Stimulated activated CD4-positive, alpha-beta T cell treated with anti-CD3 and anti-CD28 coated beads, Interleukin-15, amount 100 ng/mL, for 1 hour (primary cell): ENCODE results near the gene COX5A.
"Not testable (repeated sequence)": the region's sequence is repeated elsewhere in the genome, so short reads cannot be mapped to it uniquely, and the experiment has no call there.

Experiments used
- DNase-seq, 2 donors: peaks; one replicate each; pipeline ENCODE4 v3.0.0-alpha.2; 2020; ENCODE audit warnings: low read depth in 1 of 2, low spot score in 1 of 2

Gene COX5A

DNA sequence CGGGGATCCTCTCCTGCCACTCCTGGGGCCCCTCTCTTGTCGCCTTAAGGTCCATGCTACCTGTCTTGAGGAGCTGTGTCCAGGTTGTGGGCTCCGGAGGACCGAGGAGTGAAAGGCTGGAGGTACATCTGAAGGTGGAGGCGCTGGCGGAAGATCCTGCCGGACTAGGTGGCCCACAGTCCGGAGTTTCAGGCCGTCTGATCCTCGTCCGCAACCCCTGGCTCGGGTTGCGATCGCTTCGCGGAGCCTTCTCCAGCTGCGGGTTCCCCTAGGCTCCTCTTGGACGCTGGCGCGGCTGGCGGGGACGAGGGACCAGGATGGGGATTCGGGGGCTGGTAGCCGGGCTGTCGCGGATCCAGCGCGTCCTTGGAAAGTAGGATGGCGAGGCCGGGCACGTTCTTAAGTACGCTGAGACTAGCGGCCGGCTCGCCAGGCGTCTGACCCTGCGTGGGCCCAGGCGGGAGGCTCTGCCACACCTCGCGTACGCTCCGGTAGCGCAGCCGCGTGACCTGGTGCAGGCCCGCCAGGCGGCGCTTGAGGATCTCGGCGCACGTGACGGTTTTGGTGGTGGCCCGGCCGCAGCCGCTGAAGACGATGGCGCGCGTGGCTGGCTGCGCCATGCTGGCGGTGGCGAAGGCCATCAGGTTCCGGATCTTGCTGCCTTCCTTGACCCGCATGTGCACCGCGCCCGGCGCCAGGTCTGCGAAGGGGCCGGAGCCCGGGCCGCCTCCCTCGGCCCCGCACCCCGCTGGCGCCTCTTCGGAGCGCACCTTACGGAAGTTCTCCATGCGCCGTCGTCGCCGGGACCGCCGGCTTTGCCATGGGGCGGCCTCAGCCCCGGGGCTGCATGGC lies 18.1 kb upstream of the COX5A start:
- peak; percentile 38 to 59 for DNase-seq

DNA sequence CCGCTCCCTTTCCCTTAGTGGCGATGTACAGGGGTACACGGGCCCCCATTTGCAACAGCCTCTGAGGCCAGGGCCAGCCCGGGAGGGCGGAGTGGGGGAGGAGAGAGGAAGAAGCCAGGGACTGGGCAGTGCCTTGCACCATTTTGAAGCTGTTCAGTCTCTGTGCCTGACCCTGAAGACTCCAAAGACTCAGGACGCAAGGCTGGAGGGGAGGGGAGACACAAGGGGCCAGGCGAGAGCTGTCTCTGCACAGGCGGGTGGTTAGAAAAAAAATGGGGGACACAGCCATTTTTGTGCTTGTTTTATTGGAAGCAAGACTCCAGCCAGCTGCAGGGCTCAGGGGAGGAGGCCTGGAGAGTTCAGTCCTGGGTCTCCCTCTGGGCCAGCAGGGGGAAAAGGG lies 17.1 kb upstream of the COX5A start:
- no peak for DNase-seq

DNA sequence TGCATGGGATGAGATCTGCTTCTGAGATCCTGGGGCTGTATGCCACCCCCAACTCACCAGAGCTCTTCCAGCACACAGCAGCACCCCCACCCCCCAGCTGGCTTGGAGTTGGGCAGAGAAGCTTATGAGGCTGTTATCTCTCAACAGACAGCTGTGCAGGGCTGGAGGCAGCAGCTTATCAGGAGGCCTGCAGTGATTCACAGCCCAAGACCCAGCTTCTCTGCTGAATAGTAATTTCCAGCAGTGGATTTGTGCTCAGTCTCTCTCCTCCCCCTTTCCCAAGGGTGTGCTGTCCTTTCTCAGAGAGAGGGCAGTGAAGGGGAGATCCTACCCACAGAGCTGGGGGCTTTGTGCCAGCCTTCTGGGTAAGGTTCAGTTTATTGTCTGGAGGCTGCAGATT lies 16.6 kb upstream of the COX5A start:
- no peak for DNase-seq

DNA sequence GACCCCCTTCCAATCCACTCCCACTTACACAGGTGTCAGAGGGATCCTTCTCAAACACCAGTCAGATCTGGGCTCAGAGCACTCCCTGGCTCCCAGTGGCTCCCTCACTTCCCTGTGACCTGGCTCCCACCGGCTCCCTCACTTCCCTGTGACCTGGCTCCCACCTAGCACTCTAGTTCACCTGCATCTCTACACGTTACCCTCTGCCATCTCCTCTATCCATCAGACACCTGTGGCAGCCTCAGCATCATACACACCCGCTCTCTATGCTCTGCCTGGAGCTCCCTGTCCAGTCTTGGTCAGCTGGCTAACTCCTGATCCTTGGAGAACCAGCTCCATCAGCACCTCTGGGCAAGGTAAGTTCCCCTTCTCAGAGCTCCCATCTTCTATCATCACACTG lies 13.1 kb upstream of the COX5A start:
- DNase-seq = no peak

DNA sequence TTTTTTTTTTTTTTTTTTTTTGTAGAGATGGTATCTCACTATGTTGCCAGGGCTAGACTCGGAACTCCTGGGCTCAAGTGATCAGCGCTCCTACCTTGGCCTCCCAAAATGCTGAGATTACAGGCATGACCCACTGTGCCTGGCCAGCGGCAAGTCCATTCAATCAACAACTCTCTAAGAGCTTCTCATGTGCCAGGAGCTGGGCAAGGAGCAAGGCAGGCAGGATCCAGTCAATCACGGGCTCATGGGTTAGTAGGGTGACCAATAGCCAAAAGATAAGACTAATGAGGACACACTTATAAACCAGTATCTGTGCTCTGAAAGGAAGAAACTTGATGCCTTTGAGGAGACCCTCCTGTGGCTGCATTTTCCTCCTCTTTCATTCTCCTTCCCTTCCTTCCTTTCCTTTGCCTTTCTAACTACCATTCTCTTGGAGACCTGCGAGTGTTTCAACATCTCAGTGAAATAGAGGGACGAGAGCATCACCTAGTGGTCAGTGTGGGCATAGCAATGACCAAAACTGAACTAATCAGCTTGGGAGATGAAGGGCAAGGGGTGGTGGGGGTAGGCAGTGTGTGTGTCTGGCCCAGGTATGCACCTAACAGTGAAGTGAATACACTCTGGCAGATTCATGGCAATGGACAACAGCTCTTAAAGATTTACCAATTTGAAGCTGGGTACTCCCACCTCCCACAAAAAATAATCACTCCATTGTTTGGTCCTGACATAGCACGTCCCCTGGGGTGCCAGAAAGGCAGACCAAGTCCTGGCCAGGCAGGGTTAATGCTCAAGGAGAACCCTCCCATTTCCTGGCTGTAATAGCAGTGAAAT lies 12.4 kb upstream of the COX5A start:
- peak; percentile 48 to 55 for DNase-seq

DNA sequence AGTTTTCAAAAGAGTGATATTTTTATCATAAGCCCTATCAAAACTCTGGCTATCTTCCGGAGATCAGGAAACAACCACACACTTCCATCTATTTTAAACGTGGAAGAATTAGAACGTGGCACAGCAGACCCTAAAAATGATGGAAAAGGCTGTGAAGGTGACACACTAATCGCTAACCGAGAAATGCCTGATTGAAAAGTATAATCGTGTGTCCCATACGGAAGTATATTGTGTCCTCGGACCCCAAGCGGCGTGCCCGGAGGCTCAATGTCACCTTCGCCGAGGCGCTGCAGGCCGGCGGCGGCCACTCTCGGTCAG lies 642 bp downstream of the COX5A start:
- DNase-seq = no peak

DNA sequence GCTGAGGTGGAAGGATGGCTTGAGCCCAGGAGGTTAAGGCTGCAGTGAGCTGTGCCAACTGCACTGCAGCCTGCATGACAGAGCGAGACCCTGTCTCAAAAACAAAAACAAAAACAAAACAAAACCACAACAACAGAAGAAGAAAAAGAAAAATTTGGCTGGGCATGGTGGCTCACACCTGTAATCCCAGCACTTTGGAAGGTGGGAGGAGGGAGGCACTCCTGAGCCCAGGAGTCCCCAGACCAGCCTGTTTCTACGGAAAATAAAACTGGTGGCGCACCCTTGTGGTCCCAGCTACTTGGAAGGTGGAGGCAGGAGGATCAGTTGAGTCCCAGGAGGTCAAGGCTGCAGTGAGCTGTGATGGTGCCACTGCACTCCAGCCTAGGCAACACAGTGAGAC lies 2.7 kb downstream of the COX5A start:
- not testable (repeated sequence) for DNase-seq

DNA sequence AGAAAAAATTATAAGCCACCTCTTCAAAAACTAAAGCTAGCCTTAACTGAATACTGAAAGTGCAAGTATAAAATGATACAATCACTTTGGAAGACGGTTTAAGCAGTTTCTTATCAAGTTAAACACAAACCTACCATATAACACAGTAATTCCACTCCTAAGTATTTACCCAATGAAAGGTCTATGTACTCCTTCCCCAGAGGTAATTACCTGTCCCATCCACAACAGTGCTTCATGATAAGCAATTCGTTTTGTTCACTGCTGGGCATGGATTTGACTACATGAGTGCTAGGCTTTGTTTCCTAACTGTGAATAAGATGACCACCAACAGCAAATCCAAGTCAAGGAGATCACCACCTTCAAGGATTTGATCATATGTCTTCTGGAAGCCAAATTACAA lies 4.3 kb downstream of the COX5A start:
- DNase-seq = no peak

DNA sequence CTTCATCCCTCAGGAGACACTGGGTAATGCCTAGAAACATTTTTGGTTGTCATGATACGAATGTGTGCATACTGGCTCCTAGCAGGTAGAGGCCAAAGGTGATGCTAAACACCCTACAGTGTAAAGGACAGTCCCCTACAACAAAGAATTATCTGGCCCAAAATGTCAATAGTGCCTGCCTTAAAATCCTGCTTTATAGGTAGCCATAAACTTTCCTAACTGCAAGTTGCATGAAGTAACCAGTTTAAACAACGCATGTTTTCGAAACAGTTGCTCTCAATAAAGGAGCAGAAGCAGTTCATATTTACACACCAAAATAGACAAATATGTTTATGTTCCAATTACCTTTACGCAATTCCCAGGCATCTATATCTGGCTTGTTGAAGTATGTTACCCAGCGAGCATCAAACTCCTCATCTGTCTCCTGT lies 9.1 kb downstream of the COX5A start:
- DNase-seq = no peak

DNA sequence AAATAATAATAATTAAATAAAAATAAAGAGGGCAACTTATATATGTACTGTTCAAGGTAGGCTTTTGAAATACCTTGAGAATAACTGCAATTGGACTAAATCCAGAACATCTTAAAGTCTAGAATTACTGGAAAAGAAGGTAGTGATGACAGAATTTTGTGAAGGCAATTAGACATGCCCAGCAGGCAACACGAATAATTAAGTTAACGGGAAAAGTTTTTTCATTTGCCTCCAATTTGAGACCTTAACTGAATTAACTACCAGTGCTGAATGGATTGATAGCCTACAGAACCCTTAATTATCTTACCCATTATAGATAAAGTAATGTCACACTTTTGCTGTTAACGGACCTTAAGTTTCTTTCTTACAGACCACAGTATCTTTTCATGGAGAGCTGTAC lies 13.3 kb downstream of the COX5A start:
- DNase-seq = no peak

DNA sequence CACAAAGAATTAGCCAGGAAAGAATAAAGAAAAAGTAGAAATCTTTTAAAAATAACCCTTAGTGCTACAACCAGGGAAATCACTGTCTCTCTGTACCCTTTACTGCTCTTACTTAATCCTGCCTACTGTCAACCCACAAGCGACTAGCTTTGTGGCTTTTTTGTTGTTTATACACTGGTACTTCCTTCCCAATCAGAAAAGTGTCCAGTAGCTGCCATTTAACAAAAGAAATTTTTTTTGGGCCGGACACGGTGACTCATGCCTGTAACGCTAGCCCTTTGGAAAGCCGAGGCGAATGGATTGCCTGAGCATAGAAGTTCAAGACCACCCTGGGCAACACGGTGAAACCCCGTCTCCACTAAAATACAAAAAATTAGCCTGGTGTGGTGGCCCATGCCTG lies 17.4 kb downstream of the COX5A start:
- no peak for DNase-seq

DNA sequence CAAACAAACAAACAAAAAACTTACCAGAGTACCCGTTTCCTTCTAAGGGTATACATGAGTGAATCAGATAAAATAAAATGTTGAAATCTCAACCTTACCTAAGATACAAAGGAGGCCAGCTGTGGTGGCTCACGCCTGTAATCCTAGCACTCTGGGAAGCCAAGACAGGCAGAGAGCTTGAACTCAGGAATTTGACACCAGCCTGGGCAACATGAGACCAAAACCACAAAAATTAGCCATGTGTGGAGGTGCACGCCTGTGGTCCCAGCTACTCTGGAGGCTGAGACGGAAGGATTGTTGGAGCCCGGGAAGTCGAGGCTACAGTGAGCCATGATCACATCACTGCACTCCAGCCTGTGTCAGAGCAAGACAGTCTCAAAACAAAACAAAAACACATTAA lies 20.2 kb downstream of the COX5A start:
- DNase-seq = no peak

DNA sequence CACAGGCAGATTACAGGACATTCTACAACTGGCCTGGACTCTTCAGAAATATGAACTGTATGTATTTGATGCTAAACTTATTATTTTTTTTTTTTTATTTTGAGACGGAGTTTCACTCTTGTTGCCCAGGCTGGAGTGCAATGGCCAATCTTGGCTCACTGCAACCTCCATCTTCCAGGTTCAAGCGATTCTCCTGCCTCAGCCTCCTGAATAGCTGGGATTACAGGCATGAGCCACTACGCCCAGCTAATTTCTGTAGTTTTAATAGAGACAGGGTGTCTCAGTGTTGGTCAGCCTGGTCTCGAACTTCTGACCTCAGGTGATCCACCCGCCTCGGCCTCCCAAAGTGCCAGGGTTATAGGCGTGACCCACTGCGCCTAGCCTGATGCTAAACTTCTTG lies 24.1 kb downstream of the COX5A start:
- DNase-seq = not testable (repeated sequence)

DNA sequence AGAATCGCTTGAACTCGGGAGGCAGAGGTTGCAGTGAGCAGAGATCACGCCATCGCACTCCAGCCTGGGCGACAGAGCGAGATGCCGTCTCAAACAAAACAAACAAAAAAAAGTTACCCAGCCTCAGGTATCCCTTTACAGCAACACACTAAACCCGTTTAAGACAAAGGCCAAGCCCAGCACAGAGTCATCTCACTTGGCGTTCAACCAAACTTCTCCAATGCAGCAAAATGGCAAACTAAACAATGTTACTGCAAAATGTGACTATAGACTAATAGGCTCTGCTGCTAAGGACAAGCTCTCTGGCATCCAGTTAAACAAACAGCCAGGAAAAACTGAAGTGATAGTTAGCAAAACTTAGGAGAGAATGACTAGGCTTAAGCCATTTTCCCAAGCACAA lies 24.8 kb downstream of the COX5A start:
- DNase-seq = no peak

DNA sequence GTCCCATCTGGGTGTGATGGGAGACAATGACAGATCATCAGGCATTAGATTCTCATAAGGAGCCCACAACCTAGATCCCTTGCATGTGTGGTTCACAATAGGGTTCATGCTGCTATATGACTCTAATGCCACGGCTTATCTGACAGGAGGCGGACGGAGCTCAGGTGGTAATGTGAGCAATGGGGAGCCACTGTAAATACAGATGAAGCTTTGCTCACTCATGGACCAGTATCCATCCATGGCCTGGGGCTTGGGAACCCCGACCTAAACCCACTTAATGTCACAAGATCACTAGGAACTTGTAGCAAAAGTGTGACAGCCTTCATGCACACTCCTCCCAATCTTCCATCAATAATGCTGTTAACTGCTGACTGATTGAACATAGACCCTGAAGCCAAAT lies 29.2 kb downstream of the COX5A start:
- no peak for DNase-seq

DNA sequence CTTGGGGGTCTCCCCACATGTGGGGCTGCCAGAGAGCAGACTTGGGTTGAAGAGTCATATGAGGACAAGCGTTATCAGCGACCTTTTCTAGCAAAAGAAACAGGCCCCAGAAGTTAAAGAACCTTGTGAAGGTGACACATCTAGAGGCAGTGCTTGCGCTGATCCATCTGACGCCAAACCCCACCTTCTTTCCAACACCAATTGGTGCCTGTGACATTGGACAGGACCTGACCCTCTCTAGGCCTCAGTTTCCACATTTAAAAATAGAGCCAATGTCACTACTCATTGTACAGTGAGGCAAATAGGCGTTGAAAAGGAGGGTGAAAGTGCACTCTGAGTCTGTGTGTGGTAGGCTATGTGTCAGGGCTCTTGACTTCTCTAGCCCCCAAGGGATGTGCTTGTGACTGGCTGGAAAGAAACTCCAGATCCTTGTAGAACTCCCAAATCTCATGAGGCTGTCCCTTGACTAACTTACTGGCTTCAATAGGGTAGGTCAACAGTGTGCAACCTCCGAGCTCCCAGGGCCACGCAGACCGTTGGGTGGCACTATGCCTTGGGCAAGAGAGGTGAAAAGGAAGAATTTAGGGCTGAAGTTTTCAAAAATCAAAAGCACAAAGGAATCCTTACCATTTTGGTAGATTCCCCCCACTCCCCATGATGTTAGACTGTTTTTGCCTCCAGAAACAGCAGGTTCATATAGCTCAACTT lies 30.6 kb downstream of the COX5A start:
- DNase-seq = no peak

DNA sequence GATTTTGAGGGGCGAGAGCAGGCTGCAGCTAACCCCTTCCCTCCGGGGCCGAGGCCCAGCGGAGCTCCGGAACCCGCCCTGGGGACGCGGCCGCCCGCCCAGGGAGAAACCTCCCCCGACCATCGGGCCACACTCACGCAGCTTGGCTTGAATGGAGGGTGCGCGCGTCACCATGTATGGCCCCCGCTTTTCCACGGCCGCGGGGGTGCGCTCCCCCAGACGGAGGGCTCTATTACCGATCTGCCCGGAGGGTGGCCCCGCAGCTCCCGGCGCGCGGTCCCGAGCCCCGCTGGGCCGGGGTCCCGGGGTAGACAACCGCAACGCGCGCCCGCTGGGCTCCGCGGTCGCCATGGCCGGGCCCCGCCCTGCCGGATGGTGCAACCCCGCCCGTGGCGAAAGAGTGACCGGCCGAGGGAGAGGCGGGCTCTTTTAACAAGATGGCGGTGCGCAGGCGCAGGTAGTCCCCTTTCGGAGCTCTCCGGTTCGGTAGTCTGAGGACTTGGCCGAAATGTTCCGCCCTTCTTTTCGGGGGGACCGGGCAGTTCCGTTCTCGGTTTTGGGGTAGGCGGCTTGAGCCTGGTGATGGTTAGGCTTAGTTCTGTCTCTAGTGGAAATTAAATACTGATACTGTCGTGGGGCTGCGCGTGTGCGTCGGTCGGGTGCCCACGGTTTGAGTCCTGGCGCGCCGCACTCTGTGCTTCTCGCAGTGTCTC lies 31.3 kb downstream of the COX5A start, which contains the start of gene FAM219B:
Gene FAM219B, minus strand, starts transcription at position 402 of the 713 bp plus-strand sequence. Its CDS starts 51 bp downstream, at position 351.
- DNase-seq = peak; percentile 51 to 59

DNA sequence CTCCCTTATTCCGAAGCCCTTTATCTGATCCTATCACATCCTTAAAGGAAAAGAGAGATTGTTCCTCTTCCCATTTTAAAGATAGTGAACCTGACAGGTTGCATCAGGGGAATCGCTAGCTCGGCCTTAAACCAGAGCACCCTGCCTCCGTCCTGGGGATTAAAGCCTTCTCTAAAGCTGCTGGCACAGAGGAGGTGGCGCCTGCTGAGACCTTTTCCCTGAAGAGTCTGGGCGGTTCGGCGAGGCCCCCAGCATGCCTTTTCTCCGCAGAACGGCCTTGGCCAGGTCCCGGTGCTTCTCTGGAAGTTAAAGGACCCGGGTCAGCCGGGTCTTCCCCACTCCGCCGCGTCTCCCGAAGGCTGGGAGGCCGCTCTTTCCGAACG lies 31.8 kb downstream of the COX5A start:
- DNase-seq = peak; percentile 6 to 18

DNA sequence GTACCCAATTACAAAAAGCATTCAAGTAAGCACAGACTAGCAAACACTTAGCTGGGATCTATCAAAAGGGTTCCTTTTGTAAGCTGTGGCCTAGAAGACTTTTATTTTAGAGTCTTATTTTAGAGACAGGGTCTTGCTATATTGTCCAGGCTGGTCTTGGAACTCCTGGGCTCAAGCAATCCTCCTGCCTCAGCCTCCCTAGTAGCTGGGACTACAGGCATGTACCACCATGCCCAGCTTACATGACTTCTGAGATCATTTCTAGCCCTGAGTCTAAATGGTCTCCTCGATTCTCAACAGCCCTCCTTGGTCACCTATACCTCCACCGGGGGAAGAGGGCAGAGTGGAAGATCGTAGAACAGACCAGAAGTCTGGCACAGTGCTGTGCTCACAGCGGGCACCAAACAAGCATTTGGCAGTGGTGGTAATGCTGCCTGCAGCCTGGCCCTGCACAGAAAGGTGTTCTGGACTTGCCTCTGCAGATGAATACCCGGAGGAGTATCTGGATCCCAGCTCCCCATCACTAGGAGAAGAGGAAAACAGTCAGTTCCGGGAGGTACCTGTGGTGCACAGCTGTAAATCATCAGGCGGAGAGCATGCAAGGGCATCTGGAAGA lies 33.6 kb downstream of the COX5A start:
- no peak for DNase-seq

DNA sequence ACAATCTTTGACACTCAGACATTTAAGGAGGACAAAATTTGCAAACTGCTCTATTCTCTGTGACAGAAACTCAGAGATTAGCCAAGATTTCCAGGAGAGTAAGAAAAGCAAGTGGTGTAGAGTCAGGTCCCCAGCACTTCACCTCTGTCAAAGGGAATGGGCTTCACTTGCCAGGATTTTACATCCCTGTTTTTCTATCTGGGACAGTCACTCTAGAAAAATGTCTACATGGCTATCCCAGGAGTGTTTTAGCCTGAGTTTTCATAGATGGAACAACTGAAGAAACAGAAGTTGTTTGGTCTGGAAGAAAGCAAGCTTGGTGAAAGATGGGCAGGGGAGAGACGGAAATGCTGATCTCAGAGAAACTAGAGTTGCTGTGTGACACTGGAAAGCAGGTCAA lies 34.2 kb downstream of the COX5A start:
- no peak for DNase-seq
